ENCODE data around the gene PIWIL4.
"Not testable (repeated sequence)": the region's sequence is repeated elsewhere in the genome, so short reads cannot be mapped to it uniquely, and the experiment has no call there.

The PIWIL4 gene

GRCh38 chr11:94599510-94599909, 32.3 kb downstream of the PIWIL4 start:
- DNase-seq (ENCODE audit: low spot score) = no peak
- CTCF ChIA-PET = interaction anchor here (0.8 kb wide), 1 partner anchor 73 kb away, joined by 5 read pairs; no protein-coding TSS in a partner anchor
- no peak for TF ChIP-seq CTCF (conservative IDR thresholded peaks at IDR 0.05; ENCODE audit: low read depth)
- POLR2A ChIA-PET (ENCODE audit: low non-redundant PET) = no interaction called here
- H3K27ac ChIP-seq = no peak overlapping the region

- POLR2A ChIA-PET (ENCODE audit: low non-redundant PET) = no interaction called here
- no peak overlapping the region for H3K27ac ChIP-seq
- TF ChIP-seq CTCF (conservative IDR thresholded peaks at IDR 0.05; ENCODE audit: low read depth) = peak; percentile 53
- CTCF ChIA-PET = interaction anchor here (0.6 to 1.1 kb wide), 7 partner anchors 11 to 1118 kb away, joined by 3 to 6 read pairs (median 3); no protein-coding TSS in a partner anchor
- peak; percentile 66 for DNase-seq (ENCODE audit: low spot score)
Measured at GRCh38 chr11:94602430-94603372, 35.5 kb downstream of the PIWIL4 start.

- DNase-seq (ENCODE audit: low spot score) = no peak
- POLR2A ChIA-PET (ENCODE audit: low non-redundant PET) = no interaction called here
- no peak for TF ChIP-seq CTCF (conservative IDR thresholded peaks at IDR 0.05; ENCODE audit: low read depth)
- CTCF ChIA-PET = interaction anchor here (0.5 to 1.1 kb wide), 4 partner anchors 82 to 1077 kb away, joined by 3 to 6 read pairs (median 3); no protein-coding TSS in a partner anchor
- no peak overlapping the region for H3K27ac ChIP-seq
Measured at GRCh38 chr11:94603587-94603986, 36.4 kb downstream of the PIWIL4 start.

DNA sequence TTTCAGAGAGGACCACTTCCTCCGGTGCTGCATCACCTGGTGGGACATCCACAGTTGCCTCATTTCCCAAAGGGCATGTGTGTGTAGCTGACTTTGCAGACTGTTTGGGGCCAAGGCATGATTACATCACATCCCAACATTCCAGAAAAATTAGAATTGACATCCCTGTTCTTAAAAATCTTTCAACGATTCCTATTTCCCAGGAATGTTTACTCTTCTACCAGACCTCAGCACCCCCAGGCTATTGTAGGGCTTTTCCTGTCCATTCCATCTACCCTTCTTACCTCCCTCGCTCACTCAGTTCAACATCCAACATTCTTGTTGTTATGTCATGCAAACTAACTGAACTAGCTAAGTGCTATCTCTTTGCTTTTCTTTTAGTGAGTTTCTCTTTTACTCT, 37.3 kb downstream of the PIWIL4 start:
- CTCF ChIA-PET = interaction anchor here (0.5 kb wide), 1 partner anchor 153 kb away, joined by 3 read pairs; no protein-coding TSS in a partner anchor
- no peak for TF ChIP-seq CTCF (conservative IDR thresholded peaks at IDR 0.05; ENCODE audit: low read depth)
- no peak overlapping the region for H3K27ac ChIP-seq
- POLR2A ChIA-PET (ENCODE audit: low non-redundant PET) = no interaction called here
- no peak for DNase-seq (ENCODE audit: low spot score)

DNA sequence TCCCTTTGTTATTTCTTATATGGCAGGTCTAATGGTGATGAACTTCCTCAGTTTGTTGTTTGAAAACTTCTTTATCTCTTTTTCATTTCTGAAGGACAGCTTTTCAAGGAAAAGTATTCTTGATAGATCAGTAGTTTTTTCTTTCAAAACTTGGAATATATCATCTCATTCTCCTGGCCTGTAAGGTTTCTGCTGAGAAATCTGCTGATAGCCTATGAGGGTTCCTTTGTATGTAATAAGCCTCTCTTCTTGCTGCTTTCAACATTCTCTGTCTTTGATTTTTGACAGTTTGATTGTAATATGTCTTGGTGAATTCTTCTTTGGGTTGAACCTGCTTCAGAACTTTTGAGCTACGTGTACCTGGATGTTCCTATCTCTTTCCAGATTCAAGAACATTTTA, 46.0 kb downstream of the PIWIL4 start:
- ChIA-PET POLR2A (ENCODE audit: low non-redundant PET) (no interaction called here), CTCF (interaction anchor here (0.6 to 1.3 kb wide), 2 partner anchors 10 to 196 kb away, joined by 3 to 5 read pairs; no protein-coding TSS in a partner anchor)
- no peak for DNase-seq (ENCODE audit: low spot score)
- no peak for TF ChIP-seq CTCF (conservative IDR thresholded peaks at IDR 0.05; ENCODE audit: low read depth)
- H3K27ac ChIP-seq = no peak overlapping the region

- no peak overlapping the region for H3K27ac ChIP-seq
- peak; percentile 85 for TF ChIP-seq CTCF (conservative IDR thresholded peaks at IDR 0.05; ENCODE audit: low read depth)
- ChIA-PET CTCF (interaction anchor here (0.5 to 2.0 kb wide), 43 partner anchors 8 to 1144 kb away, joined by 3 to 17 read pairs (median 4); partner anchors contain the start of gene AMOTL1), POLR2A (ENCODE audit: low non-redundant PET) (no interaction called here)
- DNase-seq (ENCODE audit: low spot score) = peak; percentile 83
Measured at GRCh38 chr11:94623120-94623735, 56.1 kb downstream of the PIWIL4 start.

GRCh38 chr11:94625422-94625821, 58.3 kb downstream of the PIWIL4 start:
- CTCF ChIA-PET; DNase-seq (ENCODE audit: low spot score); POLR2A ChIA-PET (ENCODE audit: low non-redundant PET); H3K27ac ChIP-seq: not testable (repeated sequence)

DNA sequence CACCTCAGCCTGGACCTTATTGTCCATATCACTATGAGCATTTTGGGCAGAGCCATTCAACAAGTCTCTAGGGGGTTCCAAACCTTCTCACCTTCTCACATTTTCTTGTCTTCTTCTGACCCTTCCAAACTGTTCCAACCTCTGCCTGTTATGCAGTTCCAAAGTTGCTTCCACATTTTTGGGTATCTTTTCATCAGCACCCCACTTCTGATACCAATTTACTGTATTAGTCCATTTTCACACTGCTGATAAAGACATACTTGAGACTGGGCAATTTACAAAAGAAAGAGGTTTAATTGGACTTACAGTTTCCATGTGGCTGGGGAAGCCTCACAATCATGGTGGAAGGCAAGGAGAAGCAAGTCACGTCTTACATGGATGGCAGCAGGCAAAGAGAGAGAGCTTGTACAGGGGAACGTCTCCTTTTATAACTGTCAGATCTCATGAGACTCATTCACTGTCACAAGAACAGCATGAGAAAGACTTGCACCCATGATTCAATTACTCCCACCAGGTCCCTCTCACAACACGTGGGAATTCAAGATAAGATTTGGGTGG, 59.9 kb downstream of the PIWIL4 start:
- DNase-seq (ENCODE audit: low spot score); CTCF ChIA-PET; POLR2A ChIA-PET (ENCODE audit: low non-redundant PET); H3K27ac ChIP-seq: not testable (repeated sequence)

Data from RWPE1 (cell line).